Natural killer cell treated with Interleukin-12 subunit alpha and Interleukin-12 subunit beta and Interleukin-15 and Interleukin-18, amount 100 ng/mL, for 72 hours (primary cell): ENCODE results near the gene GBE1. TPM values are rescaled to one million over a fixed set of nuclear protein-coding genes. Genes with fewer than 3 reads are reported as not detected.

Source experiments
- ATAC-seq, 2 donors: fragments of 150-1000 bp; cut with Tn5 transposase in 1 of 2; sonication (Bioruptor Pico), chemical (Tn5 transposase) in 1 of 2; 2 replicates each; pipeline ENCODE4 v1.10.0; 2021
- DNase-seq: peaks from one replicate; pipeline ENCODE4 v3.0.0; 2022; ENCODE audit warnings: low spot score
- H3K27ac Mint-ChIP-seq, 2 donors: 1 replicate in 1 of 2; 2 replicates in 1 of 2; pipeline ENCODE4 v1.8.0; 2022; ENCODE audit warnings: mixed read lengths in 2 of 2, mild to moderate bottlenecking in 1 of 2, moderate library complexity in 1 of 2
- H3K27me3 Mint-ChIP-seq, 2 donors: 1 replicate in 1 of 2; 2 replicates in 1 of 2; pipeline ENCODE4 v1.8.0; 2022; ENCODE audit warnings: mixed read lengths in 2 of 2
- H3K36me3 Mint-ChIP-seq: one replicate; pipeline ENCODE4 v1.8.0; 2022; ENCODE audit warnings: mixed read lengths
- H3K4me1 Mint-ChIP-seq, 2 donors: 1 replicate in 1 of 2; 2 replicates in 1 of 2; pipeline ENCODE4 v1.8.0; 2022; ENCODE audit warnings: low read depth in 2 of 2, mixed read lengths in 2 of 2, mild to moderate bottlenecking in 1 of 2
- H3K4me3 Mint-ChIP-seq: one replicate; pipeline ENCODE4 v1.8.0; 2022; ENCODE audit warnings: mixed read lengths
- H3K9me3 Mint-ChIP-seq: 2 replicates; pipeline ENCODE4 v1.8.0; 2022; ENCODE audit warnings: mixed read lengths
- total RNA-seq, 2 donors: library from RNA; stranded (reverse); gene quantifications; one replicate each; pipeline ENCODE4 v1.2.3, GENCODE V29; 2022

GBE1 gene
- total RNA-seq, 2 donors from 2014 or later: 22.3 to 44.3 TPM

- no peaks in the 10 kb centered on the region for H3K27me3 Mint-ChIP-seq
- peaks cover 0 to 21% of the 10 kb centered on the region in 2 donors for H3K4me1 Mint-ChIP-seq
- no peak overlapping the region for H3K27ac Mint-ChIP-seq
- H3K36me3 Mint-ChIP-seq: no peaks in the 10 kb centered on the region
- DNase-seq (no peak), ATAC-seq (no peak)
- no peak overlapping the region for H3K4me3 Mint-ChIP-seq
- no peaks in the 10 kb centered on the region for H3K9me3 Mint-ChIP-seq
Observed at GRCh38 chr3:81743096-81744025, 18.1 kb downstream of the GBE1 start.

- H3K9me3 Mint-ChIP-seq: no peaks in the 10 kb centered on the region
- no peaks in the 10 kb centered on the region for H3K27me3 Mint-ChIP-seq
- H3K36me3 Mint-ChIP-seq: no peaks in the 10 kb centered on the region
- H3K4me1 Mint-ChIP-seq: peaks cover 0 to 17% of the 10 kb centered on the region in 2 donors
- DNase-seq (no peak), ATAC-seq (no peak)
- no peak overlapping the region for H3K27ac Mint-ChIP-seq
- no peak overlapping the region for H3K4me3 Mint-ChIP-seq
Observed at GRCh38 chr3:81742581-81742980, 18.9 kb downstream of the GBE1 start.

- Mint-ChIP-seq H3K9me3 (no peaks in the 10 kb centered on the region), H3K4me3 (no peak overlapping the region), H3K36me3 (no peaks in the 10 kb centered on the region), H3K27ac (no peak overlapping the region), H3K27me3 (no peaks in the 10 kb centered on the region), H3K4me1 (peaks cover 0 to 12% of the 10 kb centered on the region in 2 donors)
- ATAC-seq (no peak), DNase-seq (no peak)
Observed at GRCh38 chr3:81741216-81741615, 20.2 kb downstream of the GBE1 start.

GRCh38 chr3:81740731-81741130, 20.7 kb downstream of the GBE1 start:
- DNase-seq: no peak
- Mint-ChIP-seq H3K27me3 (no peaks in the 10 kb centered on the region), H3K4me3 (no peak overlapping the region), H3K27ac (no peak overlapping the region), H3K36me3 (no peaks in the 10 kb centered on the region), H3K4me1 (peaks cover 0 to 12% of the 10 kb centered on the region in 2 donors), H3K9me3 (no peaks in the 10 kb centered on the region)
- no peak for ATAC-seq

GRCh38 chr3:81735334-81735733, 26.1 kb downstream of the GBE1 start:
- no peaks in the 10 kb centered on the region for H3K36me3 Mint-ChIP-seq
- no peak overlapping the region for H3K4me3 Mint-ChIP-seq
- peaks cover 5 to 19% of the 10 kb centered on the region in 2 donors for H3K4me1 Mint-ChIP-seq
- H3K27ac Mint-ChIP-seq: no peak overlapping the region
- no peaks in the 10 kb centered on the region for H3K27me3 Mint-ChIP-seq
- H3K9me3 Mint-ChIP-seq: no peaks in the 10 kb centered on the region
- ATAC-seq: no peak
- DNase-seq: no peak

- peaks cover 5 to 19% of the 10 kb centered on the region in 2 donors for H3K4me1 Mint-ChIP-seq
- DNase-seq (no peak), ATAC-seq (no peak)
- no peak overlapping the region for H3K4me3 Mint-ChIP-seq
- H3K36me3 Mint-ChIP-seq: no peaks in the 10 kb centered on the region
- no peak overlapping the region for H3K27ac Mint-ChIP-seq
- no peaks in the 10 kb centered on the region for H3K9me3 Mint-ChIP-seq
- no peaks in the 10 kb centered on the region for H3K27me3 Mint-ChIP-seq
Observed at GRCh38 chr3:81734742-81735141, 26.7 kb downstream of the GBE1 start.

GRCh38 chr3:81732642-81733041, 28.8 kb downstream of the GBE1 start:
- no peak for ATAC-seq
- Mint-ChIP-seq H3K4me1 (peaks cover 5 to 17% of the 10 kb centered on the region in 2 donors), H3K36me3 (no peaks in the 10 kb centered on the region), H3K27ac (no peak overlapping the region), H3K27me3 (no peaks in the 10 kb centered on the region), H3K9me3 (no peaks in the 10 kb centered on the region), H3K4me3 (no peak overlapping the region)
- DNase-seq: no peak

- H3K4me3 Mint-ChIP-seq: no peak overlapping the region
- no peaks in the 10 kb centered on the region for H3K27me3 Mint-ChIP-seq
- H3K9me3 Mint-ChIP-seq: no peaks in the 10 kb centered on the region
- ATAC-seq (no peak), DNase-seq (no peak)
- no peaks in the 10 kb centered on the region for H3K36me3 Mint-ChIP-seq
- H3K27ac Mint-ChIP-seq: no peak overlapping the region
- H3K4me1 Mint-ChIP-seq: peaks cover 5 to 12% of the 10 kb centered on the region in 2 donors
Observed at GRCh38 chr3:81728766-81729544, 32.5 kb downstream of the GBE1 start.

GRCh38 chr3:81726735-81727134, 34.7 kb downstream of the GBE1 start:
- Mint-ChIP-seq H3K36me3 (no peaks in the 10 kb centered on the region), H3K9me3 (no peaks in the 10 kb centered on the region), H3K27me3 (no peaks in the 10 kb centered on the region), H3K4me3 (no peak overlapping the region), H3K27ac (no peak overlapping the region), H3K4me1 (peaks cover 3% of the 10 kb centered on the region in 2 donors)
- ATAC-seq (no peak), DNase-seq (no peak)

GRCh38 chr3:81726132-81726531, 35.3 kb downstream of the GBE1 start:
- no peak overlapping the region for H3K4me3 Mint-ChIP-seq

GRCh38 chr3:81723732-81724313, 37.6 kb downstream of the GBE1 start:
- ATAC-seq: no peak
- H3K9me3 Mint-ChIP-seq: no peaks in the 10 kb centered on the region
- no peak overlapping the region for H3K4me3 Mint-ChIP-seq
- DNase-seq: no peak
- H3K27ac Mint-ChIP-seq: no peak overlapping the region
- peaks cover 3% of the 10 kb centered on the region in 2 donors for H3K4me1 Mint-ChIP-seq
- no peaks in the 10 kb centered on the region for H3K36me3 Mint-ChIP-seq
- no peaks in the 10 kb centered on the region for H3K27me3 Mint-ChIP-seq

More at GRCh38 chr3:81726132-81726531, 35.3 kb downstream of the GBE1 start:
- no peaks in the 10 kb centered on the region for H3K27me3 Mint-ChIP-seq
- no peak for ATAC-seq
- H3K27ac Mint-ChIP-seq: no peak overlapping the region
- no peaks in the 10 kb centered on the region for H3K9me3 Mint-ChIP-seq
- no peak for DNase-seq
- peaks cover 3% of the 10 kb centered on the region in 2 donors for H3K4me1 Mint-ChIP-seq
- H3K36me3 Mint-ChIP-seq: no peaks in the 10 kb centered on the region

- Mint-ChIP-seq H3K27me3 (no peaks in the 10 kb centered on the region), H3K4me1 (peaks cover 0 to 4% of the 10 kb centered on the region in 2 donors), H3K4me3 (no peak overlapping the region), H3K9me3 (no peaks in the 10 kb centered on the region), H3K27ac (no peak overlapping the region), H3K36me3 (no peaks in the 10 kb centered on the region)
- DNase-seq: no peak
- no peak for ATAC-seq
Observed at GRCh38 chr3:81718311-81718710, 43.1 kb downstream of the GBE1 start.

GRCh38 chr3:81716870-81717509, 44.5 kb downstream of the GBE1 start:
- H3K4me3 Mint-ChIP-seq: no peak overlapping the region
- H3K4me1 Mint-ChIP-seq: peaks cover 0 to 4% of the 10 kb centered on the region in 2 donors
- peaks cover 4% of the 10 kb centered on the region for H3K36me3 Mint-ChIP-seq
- H3K27ac Mint-ChIP-seq: no peak overlapping the region
- DNase-seq: no peak
- no peaks in the 10 kb centered on the region for H3K27me3 Mint-ChIP-seq
- no peak for ATAC-seq
- no peaks in the 10 kb centered on the region for H3K9me3 Mint-ChIP-seq
